ENCODE results near the gene E4F1.
"Not testable (repeated sequence)": the region's sequence is repeated elsewhere in the genome, so short reads cannot be mapped to it uniquely, and the experiment has no call there.

The E4F1 gene

GRCh38 chr16:2189252-2189893 lies 34.0 kb upstream of the E4F1 start:
- DNase-seq (ENCODE audit: low read depth) = no peak

- DNase-seq (ENCODE audit: low read depth) = no peak
Measured at GRCh38 chr16:2190002-2190658, 33.3 kb upstream of the E4F1 start.

GRCh38 chr16:2190659-2191445 lies 32.5 kb upstream of the E4F1 start:
- DNase-seq (ENCODE audit: low read depth) = no peak

GRCh38 chr16:2191446-2191706 lies 32.0 kb upstream of the E4F1 start:
- DNase-seq (ENCODE audit: low read depth) = no peak

GRCh38 chr16:2194166-2194834 lies 29.1 kb upstream of the E4F1 start:
- DNase-seq (ENCODE audit: low read depth) = no peak

GRCh38 chr16:2194852-2195321 lies 28.5 kb upstream of the E4F1 start:
- DNase-seq (ENCODE audit: low read depth) = peak; percentile 38

GRCh38 chr16:2195322-2196161 lies 27.8 kb upstream of the E4F1 start:
- DNase-seq (ENCODE audit: low read depth) = no peak

GRCh38 chr16:2196162-2196980 lies 27.0 kb upstream of the E4F1 start, which contains the start of gene CASKIN1:
CASKIN1 (minus strand) TSS chr16:2196605; CDS start chr16:2196432, 173 bp downstream.
- DNase-seq (ENCODE audit: low read depth) = no peak

GRCh38 chr16:2196981-2197511 lies 26.3 kb upstream of the E4F1 start:
- DNase-seq (ENCODE audit: low read depth) = no peak

- DNase-seq (ENCODE audit: low read depth) = no peak
Measured at GRCh38 chr16:2197765-2198164, 25.6 kb upstream of the E4F1 start.

GRCh38 chr16:2198283-2198682 lies 25.1 kb upstream of the E4F1 start:
- no peak for DNase-seq (ENCODE audit: low read depth)

GRCh38 chr16:2199095-2199494 lies 24.3 kb upstream of the E4F1 start:
- DNase-seq (ENCODE audit: low read depth) = no peak

GRCh38 chr16:2199621-2200139 lies 23.7 kb upstream of the E4F1 start:
- DNase-seq (ENCODE audit: low read depth) = no peak

- no peak for DNase-seq (ENCODE audit: low read depth)
Measured at GRCh38 chr16:2200313-2200712, 23.1 kb upstream of the E4F1 start.

- DNase-seq (ENCODE audit: low read depth) = not testable (repeated sequence)
Measured at GRCh38 chr16:2203119-2203688, 20.2 kb upstream of the E4F1 start.

- no peak for DNase-seq (ENCODE audit: low read depth)
Measured at GRCh38 chr16:2204416-2205103, 18.8 kb upstream of the E4F1 start.

- DNase-seq (ENCODE audit: low read depth) = peak; percentile 89
Measured at GRCh38 chr16:2205104-2205966, 18.1 kb upstream of the E4F1 start, which contains the start of gene MLST8. MLST8 (plus strand) TSS chr16:2205454; CDS start chr16:2206086, 632 bp downstream.

GRCh38 chr16:2205967-2206313 lies 17.5 kb upstream of the E4F1 start:
- no peak for DNase-seq (ENCODE audit: low read depth)

Data from T follicular helper cell (primary cell).